Trophoblast cell (in vitro differentiated cells and primary cell): Measurements from ENCODE around the gene NDST1.

ENCODE experiments used
- DNase-seq, 2 donors: peaks; one replicate each; pipeline ENCODE4 v3.0.0-alpha.2; 2016
- H2AFZ ChIP-seq: 2 replicates; pipeline ENCODE4 v1.6.1; 2013; ENCODE audit warnings: low read length, moderate library complexity, mild to moderate bottlenecking; ENCODE audit not compliant: insufficient read depth, poor library complexity
- H2AK5ac ChIP-seq: 2 replicates; pipeline ENCODE4 v1.6.1; 2013; ENCODE audit warnings: mild to moderate bottlenecking, low read length
- H2BK120ac ChIP-seq: 2 replicates; pipeline ENCODE4 v1.6.1; 2013; ENCODE audit warnings: low read length, mild to moderate bottlenecking, moderate library complexity; ENCODE audit not compliant: insufficient read depth, poor library complexity
- H2BK12ac ChIP-seq: 2 replicates; pipeline ENCODE4 v1.6.1; 2013; ENCODE audit warnings: mild to moderate bottlenecking, low read length, moderate library complexity
- H2BK5ac ChIP-seq: 2 replicates; pipeline ENCODE4 v1.6.1; 2013; ENCODE audit warnings: low read length, low read depth, moderate library complexity, mild to moderate bottlenecking; ENCODE audit not compliant: poor library complexity
- H3K14ac ChIP-seq: 2 replicates; pipeline ENCODE4 v1.6.1; 2013; ENCODE audit warnings: mild to moderate bottlenecking, low read length
- H3K18ac ChIP-seq: 2 replicates; pipeline ENCODE4 v1.6.1; 2013; ENCODE audit warnings: mild to moderate bottlenecking, low read length
- H3K23ac ChIP-seq: 2 replicates; pipeline ENCODE4 v1.6.1; 2013; ENCODE audit warnings: low read length
- H3K27ac ChIP-seq: 2 replicates; pipeline ENCODE4 v1.5.1; 2013; ENCODE audit warnings: low read depth, mild to moderate bottlenecking, inconsistent platforms, low read length, moderate library complexity
- H3K27me3 ChIP-seq: 2 replicates; pipeline ENCODE4 v1.6.1; 2013; ENCODE audit warnings: inconsistent platforms, mild to moderate bottlenecking, low read length, moderate library complexity; ENCODE audit not compliant: insufficient read depth
- H3K36me3 ChIP-seq, 2 experiments: 1 replicate in 1 of 2; 2 replicates in 1 of 2; pipeline ENCODE4 v1.6.1; 2013; ENCODE audit warnings: low read length in 2 of 2, mild to moderate bottlenecking in 2 of 2, moderate library complexity in 1 of 2; ENCODE audit not compliant: insufficient read depth in 2 of 2, control insufficient read depth in 1 of 2
- H3K4ac ChIP-seq: 2 replicates; pipeline ENCODE4 v1.6.1; 2013; ENCODE audit warnings: low read depth, mild to moderate bottlenecking, low read length, moderate library complexity
- H3K4me1 ChIP-seq, 2 experiments: 1 replicate in 1 of 2; 2 replicates in 1 of 2; pipeline ENCODE4 v1.6.1; 2013; ENCODE audit warnings: low read length in 2 of 2, mild to moderate bottlenecking in 2 of 2, moderate library complexity in 1 of 2; ENCODE audit not compliant: insufficient read depth in 2 of 2, control insufficient read depth in 1 of 2
- H3K4me2 ChIP-seq: 2 replicates; pipeline ENCODE4 v1.6.1; 2013; ENCODE audit warnings: inconsistent platforms, mild to moderate bottlenecking, low read length, moderate library complexity
- H3K4me3 ChIP-seq: 2 replicates; pipeline ENCODE4 v1.5.1; 2013; ENCODE audit warnings: mild to moderate bottlenecking, low read depth, low read length, inconsistent platforms
- H3K79me1 ChIP-seq: one replicate; pipeline ENCODE4 v1.6.1; 2013; ENCODE audit warnings: low read length
- H3K79me2 ChIP-seq: 2 replicates; pipeline ENCODE4 v1.6.1; 2013; ENCODE audit warnings: low read length, mild to moderate bottlenecking; ENCODE audit not compliant: control insufficient read depth, insufficient read depth, poor library complexity
- H3K9ac ChIP-seq: 2 replicates; pipeline ENCODE4 v1.6.1; 2013; ENCODE audit warnings: mild to moderate bottlenecking, low read length
- H3K9me3 ChIP-seq: 2 replicates; pipeline ENCODE4 v1.6.1; 2013; ENCODE audit warnings: low read depth, mild to moderate bottlenecking, control low read depth, inconsistent platforms, low read length; ENCODE audit not compliant: insufficient read depth
- H4K12ac ChIP-seq: 2 replicates; pipeline ENCODE4 v1.6.1; 2013; ENCODE audit warnings: low read depth, mild to moderate bottlenecking, low read length, moderate library complexity
- H4K8ac ChIP-seq: 2 replicates; pipeline ENCODE4 v1.6.1; 2013; ENCODE audit warnings: low read depth, mild to moderate bottlenecking, low read length, moderate library complexity
- H4K91ac ChIP-seq: one replicate; pipeline ENCODE4 v1.6.1; 2013; ENCODE audit warnings: low read depth, mild to moderate bottlenecking, low read length, moderate library complexity
- WGBS: extraction: QIAGEN DNeasy Blood & Tissue Kit; methylation state at CpG from one replicate; pipeline ENCODE4 v1.1.7; 2013; ENCODE audit warnings: missing lambda C conversion rate; ENCODE audit not compliant: insufficient read length, insufficient coverage; ENCODE audit errors: extremely low coverage; 5-methylcytosine and 5-hydroxymethylcytosine counted together

Gene NDST1

GRCh38 chr5:150590979-150591695 is 83.2 kb downstream of the NDST1 start:
- Histone ChIP-seq H3K79me2 (peaks cover 18% of the 10 kb centered on the region), H3K9ac (no peak overlapping the region), H3K27me3 (no peaks in the 10 kb centered on the region), H4K91ac (peak overlapping the region; percentile 100), H2AFZ (peak overlapping the region; percentile 1), H3K14ac (peak overlapping the region; percentile 96), H3K4me3 (no peak overlapping the region), H3K79me1 (peaks cover 60% of the 10 kb centered on the region), H3K4me1 (peaks cover 48 to 64% of the 10 kb centered on the region in 2 experiments), H3K36me3 (no peaks in the 10 kb centered on the region), H2AK5ac (no peak overlapping the region), H3K27ac (peak overlapping the region; percentile 85), H2BK5ac (peak overlapping the region; percentile 99), H2BK120ac (peak overlapping the region; percentile 99), H4K12ac (peak overlapping the region; percentile 48), H3K4me2 (peak overlapping the region; percentile 37), H2BK12ac (peak overlapping the region; percentile 75), H4K8ac (peak overlapping the region; percentile 57), H3K18ac (peak overlapping the region; percentile 94), H3K23ac (no peak overlapping the region), H3K9me3 (no peaks in the 10 kb centered on the region), H3K4ac (peak overlapping the region; percentile 87)
- DNase-seq, result no peak
- no CpG with 5 or more reads among the region's 12 CpGs for WGBS

- no peak overlapping the region for H4K12ac ChIP-seq
- H3K23ac ChIP-seq, result no peak overlapping the region
- peaks cover 56 to 71% of the 10 kb centered on the region in 2 experiments for H3K4me1 ChIP-seq
- H3K27ac ChIP-seq, result no peak overlapping the region
- H3K9me3 ChIP-seq, result no peaks in the 10 kb centered on the region
- no peaks in the 10 kb centered on the region for H3K27me3 ChIP-seq
- H3K36me3 ChIP-seq, result no peaks in the 10 kb centered on the region
- H3K18ac ChIP-seq, result peak overlapping the region; percentile 62
- peak overlapping the region; percentile 98 for H2BK5ac ChIP-seq
- H2BK120ac ChIP-seq, result peak overlapping the region; percentile 97
- no peak overlapping the region for H2AFZ ChIP-seq
- H3K4me2 ChIP-seq, result no peak overlapping the region
- peaks cover 71% of the 10 kb centered on the region for H3K79me1 ChIP-seq
- no CpG with 5 or more reads among the region's 4 CpGs for WGBS
- DNase-seq, result no peak
- H3K79me2 ChIP-seq, result peaks cover 20% of the 10 kb centered on the region
- H4K8ac ChIP-seq, result peak overlapping the region; percentile 66
- peak overlapping the region; percentile 86 for H3K14ac ChIP-seq
- peak overlapping the region; percentile 97 for H2AK5ac ChIP-seq
- H3K9ac ChIP-seq, result no peak overlapping the region
- peak overlapping the region; percentile 99 for H4K91ac ChIP-seq
- H2BK12ac ChIP-seq, result peak overlapping the region; percentile 98
- H3K4ac ChIP-seq, result no peak overlapping the region
- no peak overlapping the region for H3K4me3 ChIP-seq
Measured at GRCh38 chr5:150593593-150593992, 85.7 kb downstream of the NDST1 start.

- Histone ChIP-seq H3K27ac (peak overlapping the region; percentile 89), H3K9ac (no peak overlapping the region), H3K4ac (peak overlapping the region; percentile 61), H3K27me3 (no peaks in the 10 kb centered on the region), H3K18ac (peak overlapping the region; percentile 43), H3K4me1 (peaks cover 56 to 71% of the 10 kb centered on the region in 2 experiments), H2AFZ (peak overlapping the region; percentile 46), H3K4me2 (no peak overlapping the region), H3K14ac (peak overlapping the region; percentile 86), H2AK5ac (peak overlapping the region; percentile 97), H3K79me2 (peaks cover 20% of the 10 kb centered on the region), H3K9me3 (no peaks in the 10 kb centered on the region), H4K91ac (peak overlapping the region; percentile 99), H4K12ac (no peak overlapping the region), H3K23ac (no peak overlapping the region), H3K4me3 (no peak overlapping the region), H3K79me1 (peaks cover 71% of the 10 kb centered on the region), H2BK120ac (peak overlapping the region; percentile 97), H4K8ac (peak overlapping the region; percentile 66), H2BK12ac (peak overlapping the region; percentile 98), H3K36me3 (no peaks in the 10 kb centered on the region), H2BK5ac (peak overlapping the region; percentile 98)
- no peak for DNase-seq
- no CpG with 5 or more reads among the region's 7 CpGs for WGBS
Measured at GRCh38 chr5:150593996-150594395, 86.1 kb downstream of the NDST1 start.

- Histone ChIP-seq H3K9ac (no peak overlapping the region), H2BK120ac (peak overlapping the region; percentile 97), H2AFZ (peak overlapping the region; percentile 64), H3K79me2 (peaks cover 15% of the 10 kb centered on the region), H3K4me3 (no peak overlapping the region), H3K14ac (peak overlapping the region; percentile 88), H4K8ac (peak overlapping the region; percentile 88), H2BK5ac (peak overlapping the region; percentile 98), H3K23ac (no peak overlapping the region), H3K79me1 (peaks cover 63% of the 10 kb centered on the region), H4K12ac (peak overlapping the region; percentile 74), H3K36me3 (no peaks in the 10 kb centered on the region), H3K27ac (peak overlapping the region; percentile 91), H3K27me3 (no peaks in the 10 kb centered on the region), H3K4me2 (peak overlapping the region; percentile 23), H3K18ac (peak overlapping the region; percentile 90), H2BK12ac (peak overlapping the region; percentile 93), H3K4me1 (peaks cover 47 to 59% of the 10 kb centered on the region in 2 experiments), H2AK5ac (peak overlapping the region; percentile 85), H3K9me3 (no peaks in the 10 kb centered on the region), H4K91ac (peak overlapping the region; percentile 99), H3K4ac (peak overlapping the region; percentile 94)
- peak; percentile 15 to 55 for DNase-seq
- WGBS, result no CpG with 5 or more reads among the region's 12 CpGs
Measured at GRCh38 chr5:150595466-150596031, 87.6 kb downstream of the NDST1 start.
